GM19467 (cell line): ENCODE data around the gene RAI1.

Source experiments
- ATAC-seq: cut with Tn5 transposase; IDR thresholded peaks from one replicate; pipeline ENCODE4 v1.9.1; 2021; ENCODE audit warnings: mild to moderate bottlenecking, moderate library complexity; ENCODE audit not compliant: unreplicated experiment

RAI1 gene

DNA sequence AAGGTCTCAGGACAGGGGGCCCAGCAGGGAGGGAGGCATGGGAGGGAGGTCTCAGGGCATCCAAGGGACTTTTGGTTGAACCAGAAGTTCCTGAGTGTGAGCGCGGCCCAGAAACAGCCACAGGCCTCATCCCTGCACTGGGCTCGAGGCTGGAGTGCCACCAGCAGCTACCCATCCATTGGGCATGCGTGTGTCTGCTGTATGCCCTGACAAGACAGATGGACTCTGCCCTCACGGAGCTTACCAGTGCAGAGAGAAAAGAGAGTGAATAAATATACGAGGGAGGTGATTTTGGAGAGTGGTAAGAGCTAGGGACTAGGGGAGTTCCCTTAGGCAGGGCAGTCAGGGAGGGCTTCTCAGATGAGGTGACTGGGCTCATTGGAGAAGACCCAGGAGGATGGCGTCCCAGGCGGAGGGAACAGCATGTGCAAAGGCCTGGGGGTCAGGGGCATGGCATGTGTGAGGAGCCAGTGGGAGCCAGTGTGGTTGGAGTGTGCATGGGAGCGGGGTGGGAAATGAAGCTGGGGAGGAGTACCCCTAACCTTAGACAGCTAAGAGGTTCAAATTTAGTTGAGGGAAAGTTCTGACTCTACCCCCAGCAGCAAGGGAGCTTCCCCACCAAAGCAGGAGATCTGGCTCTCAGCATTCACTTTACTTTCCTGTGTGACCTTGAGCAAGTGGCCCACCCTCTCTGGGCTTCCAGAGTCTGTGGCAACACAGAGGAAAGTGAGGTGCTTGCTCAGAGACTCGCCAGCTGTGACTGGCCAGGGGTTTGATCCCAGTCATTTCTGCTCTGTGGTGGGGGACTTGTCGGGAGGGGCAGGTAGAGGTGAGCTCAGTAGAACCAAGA lies 80.9 kb downstream of the RAI1 start:
- no peak for ATAC-seq

DNA sequence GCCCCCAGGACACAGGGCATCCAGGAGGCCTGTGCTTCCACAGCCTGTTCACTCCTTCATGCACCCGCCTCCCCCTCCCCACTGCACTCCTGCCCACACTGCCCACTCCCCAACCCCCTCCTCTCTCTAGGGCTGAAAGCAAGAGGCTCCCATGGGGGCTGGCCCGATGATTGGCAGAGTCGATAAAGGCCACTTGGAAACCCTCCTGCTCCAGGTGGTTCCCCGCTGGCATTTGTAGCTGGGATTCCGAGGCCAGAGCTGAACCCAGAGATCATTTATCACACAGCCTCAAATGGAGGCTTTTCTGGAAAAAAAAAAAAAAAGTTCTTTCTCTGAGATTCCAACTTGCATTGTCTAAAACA lies 81.5 kb downstream of the RAI1 start:
- ATAC-seq = no peak

DNA sequence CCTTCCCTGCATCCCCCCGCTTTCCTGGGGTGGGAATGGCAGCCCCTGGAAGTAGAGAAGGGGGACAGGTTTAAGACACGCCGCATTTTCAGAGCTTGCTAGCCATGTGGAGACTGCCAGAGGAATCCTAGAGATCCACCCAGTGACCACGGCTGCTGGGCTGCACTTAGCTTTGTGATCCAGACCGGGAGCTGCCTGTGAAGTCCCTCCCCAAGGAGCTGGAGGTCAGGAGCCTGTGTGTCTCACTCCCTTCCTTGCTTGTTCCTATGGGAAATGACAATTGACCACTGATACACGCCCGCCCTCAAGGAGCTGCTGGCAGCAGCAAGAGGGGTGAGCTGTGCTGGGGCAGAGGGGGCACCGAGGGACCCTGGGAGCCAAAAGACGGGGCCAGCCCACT lies 81.9 kb downstream of the RAI1 start:
- no peak for ATAC-seq

DNA sequence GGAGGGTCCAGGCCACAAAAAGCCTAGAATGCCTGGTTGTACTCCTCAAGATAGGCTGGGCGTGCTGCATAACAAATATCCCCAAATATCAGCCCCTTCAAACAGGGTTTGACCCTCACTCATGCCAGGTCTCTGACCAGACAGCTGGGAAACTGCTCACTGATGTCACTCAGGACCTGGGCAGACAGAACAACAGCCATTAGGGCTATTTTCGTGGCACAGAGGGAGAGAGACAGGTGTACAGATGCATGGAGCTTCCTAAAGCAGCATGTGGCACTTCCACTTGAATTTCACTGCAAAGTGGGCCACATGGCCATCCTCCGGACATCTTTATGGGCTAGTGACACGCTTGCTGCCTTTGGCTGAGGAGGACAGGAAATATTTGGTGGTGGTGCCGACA lies 82.5 kb downstream of the RAI1 start:
- no peak for ATAC-seq

DNA sequence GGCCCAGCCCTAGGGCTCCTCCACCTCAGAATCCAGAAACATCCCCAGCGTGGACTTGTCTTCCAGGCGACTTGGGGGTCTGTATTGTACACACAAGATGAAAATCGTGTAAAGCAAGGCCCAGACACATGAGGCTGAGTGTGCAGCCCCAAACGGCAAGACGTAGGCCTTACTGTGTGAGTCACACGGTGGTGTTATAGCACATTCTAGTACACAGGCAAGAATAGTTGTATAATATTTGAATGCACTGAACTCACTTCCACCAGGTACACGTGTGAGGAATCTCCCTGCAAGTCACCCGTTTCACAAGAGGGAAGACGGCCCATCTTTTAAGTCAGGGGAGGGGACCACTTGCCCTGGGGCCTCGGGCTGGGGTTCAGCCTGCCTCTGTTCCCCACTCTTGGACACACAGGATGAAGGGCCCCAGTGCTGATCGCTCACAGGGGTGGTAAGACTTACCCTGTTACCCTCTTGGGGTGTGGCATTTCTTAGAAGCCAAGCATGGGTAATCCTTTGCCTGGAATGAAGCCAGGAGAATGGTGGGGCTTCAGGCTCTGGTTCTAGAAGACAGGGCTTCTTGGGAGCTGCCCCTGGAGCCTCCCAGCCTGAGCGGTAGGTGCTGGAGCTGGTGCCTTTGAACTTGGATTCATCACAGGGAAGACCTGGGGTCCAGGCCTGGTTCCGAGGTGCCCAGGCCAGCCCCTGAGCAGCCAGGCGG lies 84.3 kb downstream of the RAI1 start:
- ATAC-seq = no peak

DNA sequence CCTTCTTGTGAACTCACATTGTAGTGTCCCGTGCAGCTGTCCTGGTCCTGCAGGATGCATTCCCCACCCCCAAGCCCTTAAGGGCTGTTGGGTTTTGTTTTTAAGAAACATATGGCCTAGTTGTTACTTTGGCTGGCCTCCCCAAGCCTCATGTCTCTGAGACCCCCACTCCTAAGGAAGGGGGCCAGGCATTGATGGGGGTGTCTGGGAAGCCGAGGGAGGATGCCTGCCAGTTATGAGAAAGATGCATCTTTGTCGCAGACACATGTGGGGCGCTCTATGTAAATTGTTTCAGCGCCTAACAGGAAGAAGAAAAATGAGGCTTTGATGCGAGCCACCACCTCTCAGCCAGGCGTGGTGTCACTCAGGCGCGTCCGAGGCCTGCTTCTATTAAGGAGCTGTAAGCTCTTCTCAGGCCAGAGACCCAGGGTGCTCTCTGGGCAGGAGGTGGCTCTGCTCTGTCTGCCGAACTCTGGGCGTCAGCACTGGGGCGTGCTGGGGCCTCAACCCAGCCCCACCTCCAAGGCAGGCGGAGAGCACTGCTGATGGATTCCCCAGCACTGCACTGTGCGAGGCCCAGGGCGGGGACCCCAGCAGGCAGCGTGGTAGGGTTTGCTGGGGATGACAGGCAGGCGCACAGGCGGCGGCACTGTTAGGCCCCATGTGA lies 85.0 kb downstream of the RAI1 start:
- ATAC-seq = peak; percentile 48

DNA sequence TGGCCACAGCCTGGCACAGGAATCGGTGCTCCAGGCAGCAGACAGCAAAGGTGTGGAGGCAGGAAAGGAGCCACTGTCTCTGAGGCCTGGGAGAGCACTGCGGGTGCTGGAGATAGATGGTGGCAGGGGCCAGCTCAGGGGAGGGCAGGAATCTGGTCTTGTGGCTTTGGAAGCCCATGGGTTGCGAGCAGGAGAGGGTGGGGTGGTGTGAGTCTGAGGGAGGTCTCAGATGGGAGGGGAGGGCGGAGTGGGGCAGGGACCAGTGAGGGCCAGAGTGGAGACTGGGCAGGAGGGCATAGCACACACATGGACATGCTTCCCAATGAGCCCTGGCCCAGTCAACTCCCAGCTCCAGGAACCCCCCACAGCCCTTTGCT lies 85.5 kb downstream of the RAI1 start:
- no peak for ATAC-seq

DNA sequence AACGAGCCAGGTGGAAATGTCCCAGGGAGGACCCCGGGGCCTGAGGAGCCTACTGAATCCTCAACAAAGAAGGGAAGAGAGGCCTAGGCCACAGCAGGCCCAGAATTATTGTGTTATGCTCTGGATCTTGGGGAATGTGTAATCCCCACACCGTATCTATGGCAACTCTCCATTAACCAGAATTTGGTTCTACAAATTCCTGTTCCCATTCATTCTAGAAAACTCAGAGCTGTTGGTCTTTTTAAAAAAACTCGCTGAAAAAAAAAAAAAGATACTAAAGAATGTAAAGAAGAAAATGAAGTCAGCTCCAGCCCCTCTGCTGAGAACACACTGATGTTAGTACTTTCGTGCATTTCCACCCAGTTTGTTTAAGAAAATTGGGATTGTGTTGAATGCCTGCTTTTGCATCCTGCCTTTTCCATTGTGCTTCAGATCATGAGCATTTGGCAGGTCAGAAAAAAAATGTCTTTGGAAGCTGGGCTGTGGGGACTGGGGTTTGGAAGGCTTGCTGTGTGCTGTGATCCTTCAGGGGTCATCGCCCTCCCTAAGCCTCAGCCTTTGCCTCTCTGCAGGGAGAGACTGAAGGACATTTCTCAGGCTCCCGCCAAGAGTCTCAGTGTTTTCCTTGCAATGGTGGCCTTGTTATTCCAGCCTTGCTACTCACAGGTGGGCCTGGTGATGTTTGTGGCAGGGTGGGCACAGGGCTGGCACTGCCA lies 86.1 kb downstream of the RAI1 start:
- no peak for ATAC-seq

DNA sequence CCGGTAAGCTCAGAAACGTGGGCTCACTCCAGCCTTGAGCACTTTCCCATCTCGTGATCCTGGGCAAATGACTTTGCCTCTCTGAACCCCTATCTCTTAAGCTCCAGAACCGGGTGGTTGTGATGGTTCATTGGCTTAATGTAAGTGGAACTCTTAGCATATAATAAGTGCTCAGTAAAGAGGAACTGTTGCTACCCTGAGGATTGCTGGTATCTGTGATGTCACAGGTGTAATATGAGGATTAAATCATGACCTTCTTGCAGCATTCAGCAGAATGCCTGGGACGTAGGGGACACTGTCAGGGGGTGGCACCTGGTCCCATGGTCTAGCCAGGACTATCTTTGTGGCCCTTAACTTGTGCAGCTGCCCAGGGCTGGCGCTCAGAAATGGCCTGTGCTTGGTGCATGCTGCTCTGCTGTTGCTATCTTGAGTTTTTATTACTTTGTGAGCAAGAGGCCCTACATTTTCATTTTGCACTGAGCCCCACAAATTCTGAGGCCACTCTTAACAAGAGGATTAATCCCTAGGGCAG lies 86.7 kb downstream of the RAI1 start:
- ATAC-seq = no peak

DNA sequence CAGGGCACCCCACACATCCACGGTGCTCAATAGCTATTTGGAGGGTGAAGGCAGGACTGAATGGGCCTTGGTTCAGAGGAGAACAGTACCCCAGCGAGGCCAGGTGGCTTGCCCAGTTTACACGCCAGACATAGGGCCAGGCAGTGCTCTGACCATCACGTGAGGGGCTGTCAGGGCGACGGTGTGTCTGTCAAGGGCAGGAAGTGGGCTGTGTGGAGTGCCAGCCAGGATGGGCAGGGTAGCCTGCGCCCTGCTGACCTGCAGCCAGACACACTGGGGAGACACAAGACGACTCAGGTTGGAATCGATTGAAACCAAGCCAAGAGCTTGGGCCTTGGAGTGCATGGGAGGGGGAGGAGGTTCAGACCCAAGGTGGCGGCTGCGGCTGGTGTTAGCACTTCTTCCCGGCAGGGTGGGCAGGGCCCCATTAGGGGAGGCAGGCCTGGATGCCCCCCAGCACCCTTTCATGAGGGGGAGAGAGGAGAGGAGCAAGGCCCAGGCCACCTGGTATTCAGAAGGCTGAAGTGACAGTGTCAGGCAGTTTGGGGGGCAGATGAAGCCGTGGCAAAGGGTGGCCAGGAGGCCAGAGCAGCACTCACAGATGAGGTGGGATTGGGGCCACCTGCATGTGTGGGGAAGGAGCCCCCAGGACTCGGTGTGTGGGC lies 87.3 kb downstream of the RAI1 start:
- ATAC-seq = no peak

DNA sequence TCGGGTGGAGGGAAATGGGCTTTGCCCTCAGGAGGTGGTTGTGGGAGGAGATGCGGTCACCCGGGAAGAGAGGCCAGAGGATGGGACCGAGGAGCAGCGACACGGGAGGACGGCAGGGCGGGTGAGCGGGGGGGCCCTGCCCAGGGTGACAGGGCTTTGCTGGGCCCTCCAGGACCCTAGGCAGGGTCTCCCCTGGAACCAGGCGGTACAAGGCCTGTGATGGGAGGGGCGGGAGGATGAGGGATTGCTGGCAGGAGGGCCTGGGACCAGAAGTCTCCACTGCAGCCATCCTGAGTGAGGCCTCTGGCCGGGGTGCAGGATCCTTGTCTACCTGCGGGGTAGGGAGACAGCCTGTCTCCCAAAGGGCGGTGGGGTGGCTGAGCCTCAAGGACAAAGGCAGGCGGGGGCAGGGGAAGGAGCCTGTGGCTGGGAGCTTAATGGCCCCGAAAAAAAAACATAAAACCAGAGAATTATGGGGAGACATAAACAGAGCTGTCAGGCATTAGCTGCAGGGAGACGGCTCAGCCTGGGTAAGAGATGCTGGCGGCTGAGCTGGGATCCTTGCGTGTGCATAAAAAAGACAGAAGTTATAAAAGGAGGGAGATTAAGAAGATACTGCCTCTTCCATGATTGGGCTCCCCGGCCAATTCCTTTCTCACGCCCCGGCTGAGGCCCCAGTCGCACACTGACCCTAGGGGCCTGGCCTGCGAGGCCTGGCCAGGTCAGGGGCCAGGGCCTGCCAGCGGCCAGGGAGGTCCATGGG lies 88.8 kb downstream of the RAI1 start:
- no peak for ATAC-seq

DNA sequence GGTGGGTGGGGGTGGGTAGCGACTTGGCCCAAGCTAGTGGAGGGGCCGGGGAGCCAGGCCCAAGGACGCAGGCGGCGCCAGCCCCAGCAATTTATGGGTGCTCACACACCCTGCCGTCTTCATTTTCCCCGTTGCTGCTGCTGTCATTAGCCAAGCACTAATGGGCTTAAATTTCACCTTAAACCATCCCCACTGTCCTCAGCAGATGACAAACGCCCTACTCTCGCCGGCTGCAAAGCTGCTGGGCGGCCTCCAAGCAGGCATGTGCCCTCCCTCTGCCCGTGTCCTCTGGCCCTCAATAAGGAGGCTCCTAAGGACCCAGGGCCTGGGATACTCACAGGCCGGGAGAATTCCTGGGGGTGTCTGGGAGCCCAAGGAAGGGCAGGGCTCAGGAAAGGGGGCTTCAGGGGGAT lies 89.4 kb downstream of the RAI1 start:
- ATAC-seq = no peak

DNA sequence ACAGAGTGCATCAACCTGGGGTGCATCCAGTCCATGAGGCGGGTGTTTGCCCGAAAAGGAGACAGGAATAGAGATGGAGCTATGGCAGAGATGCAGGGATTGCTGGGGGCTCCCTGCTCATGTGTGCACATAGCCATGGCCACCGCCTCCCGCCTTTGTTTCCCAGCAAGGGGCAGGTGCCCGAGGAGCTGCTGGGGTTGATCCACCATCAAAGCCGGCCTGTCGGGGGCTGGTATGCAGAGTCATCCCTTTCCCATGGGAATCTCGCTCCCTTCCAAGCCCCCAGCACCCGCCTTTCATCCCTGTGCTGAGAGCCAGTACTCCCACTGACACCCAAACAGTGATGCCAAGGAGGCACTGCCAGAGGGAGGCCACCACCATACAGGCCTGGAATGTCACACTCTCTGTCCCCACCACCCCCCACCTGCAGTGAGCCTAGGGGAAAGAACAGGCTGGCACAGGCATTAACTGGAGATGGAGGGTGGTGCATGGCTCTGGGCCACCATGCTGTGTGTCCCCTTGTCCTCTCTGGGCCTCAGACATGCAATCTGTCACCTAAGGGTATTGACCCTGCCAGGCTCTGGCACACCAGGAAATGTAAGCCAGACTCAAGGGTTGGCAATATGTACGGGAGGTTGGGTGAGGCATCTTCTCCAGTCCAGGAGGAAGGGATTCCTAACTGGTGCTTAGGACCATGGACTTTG lies 90.4 kb downstream of the RAI1 start:
- ATAC-seq = no peak

DNA sequence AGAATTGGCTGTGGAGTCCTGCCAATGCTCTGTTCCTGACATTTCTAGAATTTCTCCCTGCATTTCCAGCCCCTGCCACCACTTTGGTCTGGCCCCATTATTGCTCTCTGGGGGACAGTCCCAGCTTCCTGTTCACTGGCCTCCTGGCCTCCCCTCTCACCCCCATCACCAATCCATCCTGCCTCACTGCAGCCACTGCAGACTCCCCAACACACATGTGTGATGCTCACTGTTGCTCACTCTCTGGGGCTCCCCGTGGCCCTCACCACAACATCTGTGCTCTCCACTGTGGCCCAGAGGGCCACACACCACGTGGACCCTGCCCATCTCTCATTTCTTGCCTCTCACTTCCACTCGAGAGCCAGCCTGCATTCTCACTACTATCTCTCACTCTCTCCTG lies 91.0 kb downstream of the RAI1 start:
- ATAC-seq = no peak

DNA sequence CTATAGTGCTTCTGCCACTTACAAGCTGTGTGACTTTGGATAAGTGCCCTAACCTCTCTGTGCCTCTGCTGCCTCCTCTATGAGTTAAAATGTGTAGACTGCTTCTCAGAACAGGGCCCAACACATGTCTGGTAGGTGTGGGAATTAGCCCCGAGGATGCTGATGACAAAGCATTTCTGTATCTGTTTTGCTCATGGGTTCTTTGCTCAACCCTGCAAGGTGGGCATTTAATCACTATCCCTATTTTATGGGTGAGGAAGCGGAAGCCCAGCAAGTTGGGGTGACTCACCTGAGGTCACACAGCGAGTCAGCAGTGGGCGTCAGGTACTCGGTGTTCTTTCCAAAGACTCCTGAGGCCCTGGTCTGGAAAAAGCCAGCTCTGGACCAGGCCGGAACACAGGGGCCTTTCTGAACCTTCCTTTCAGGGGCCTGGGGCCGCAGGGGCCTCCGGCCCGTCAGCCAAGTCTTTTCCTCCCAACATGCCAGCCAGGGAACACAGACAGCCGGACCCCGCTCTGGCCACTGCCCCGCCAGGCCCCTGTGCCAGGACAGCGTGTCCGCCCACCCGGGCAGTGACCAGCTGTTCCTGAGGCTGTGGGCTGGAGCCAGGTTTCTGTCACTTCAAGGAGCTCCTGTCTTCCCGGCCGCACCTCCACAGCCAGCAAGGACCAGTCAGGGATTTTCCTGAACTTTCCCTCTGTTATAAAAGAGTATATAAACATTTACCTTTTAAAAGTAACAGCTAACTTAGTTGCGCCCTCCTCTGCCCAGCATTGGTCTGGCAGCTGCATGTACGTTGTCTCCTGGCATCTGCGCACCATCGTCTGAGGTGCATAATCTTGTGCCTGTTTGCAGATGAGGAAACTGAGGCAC lies 93.0 kb downstream of the RAI1 start:
- ATAC-seq = no peak

DNA sequence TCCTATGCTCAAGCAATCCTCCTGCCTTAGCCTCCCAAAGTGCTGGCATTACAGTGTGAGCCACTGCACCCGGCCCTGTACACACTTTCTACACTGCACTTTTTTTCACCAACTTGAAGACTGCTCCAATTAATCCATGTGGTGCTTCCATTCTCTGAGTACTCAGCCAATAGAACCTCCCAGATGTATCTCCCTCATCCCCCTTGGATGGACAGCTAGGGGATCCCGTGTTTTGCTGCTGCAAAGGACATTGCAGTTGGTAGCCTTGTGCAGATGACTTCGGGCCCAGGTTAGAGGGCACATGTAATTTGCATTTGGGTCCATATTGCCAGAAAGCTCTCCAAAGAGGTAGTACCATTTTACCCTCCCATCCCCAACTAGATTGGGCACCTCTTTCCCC lies 95.6 kb downstream of the RAI1 start:
- no peak for ATAC-seq

DNA sequence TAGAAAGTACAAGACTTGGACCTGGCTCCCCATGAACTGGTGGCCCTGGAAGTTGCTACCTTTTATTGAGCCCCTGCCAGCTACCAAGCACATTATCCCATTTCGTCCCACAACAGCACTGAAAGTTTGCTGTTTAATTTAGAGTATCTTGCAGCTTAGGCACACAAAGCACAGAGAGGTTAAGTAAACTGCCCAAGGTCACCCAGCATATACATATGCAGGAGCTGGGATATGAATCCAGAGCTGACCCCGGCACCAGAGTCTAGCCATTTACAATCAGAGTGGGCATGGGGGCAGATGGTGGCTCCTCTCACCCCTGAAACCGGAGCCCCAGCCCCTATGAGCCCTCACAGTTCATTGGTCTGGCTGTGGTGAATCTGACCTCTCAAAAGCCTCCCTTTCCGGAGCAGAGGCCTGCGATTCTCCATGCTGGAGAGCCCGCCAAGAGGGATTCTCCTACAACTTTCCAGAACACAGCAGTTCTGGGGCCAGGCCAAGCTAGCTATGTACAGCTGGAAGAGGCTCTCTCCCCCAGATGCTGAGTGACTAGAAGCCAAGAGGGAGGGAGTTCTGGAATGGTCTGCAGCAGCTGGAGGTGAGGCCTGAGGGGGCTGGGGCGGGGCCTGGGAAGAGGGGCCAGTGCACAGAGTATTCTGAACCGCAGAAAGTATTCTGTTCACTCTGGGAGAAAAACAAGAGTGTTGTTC lies 97.2 kb downstream of the RAI1 start:
- ATAC-seq = no peak
